ENCODE measurements around the gene PPP2R5A. TPM values are rescaled to one million over a fixed set of nuclear protein-coding genes. Genes with fewer than 3 reads are reported as not detected.

The PPP2R5A gene
- total RNA-seq, 2 donors from 2014 or later = 28.1 to 33.1 TPM

GRCh38 chr1:212401838-212402582 lies 116.8 kb downstream of the PPP2R5A start:
- peak overlapping the region in 1 of 2 donors; percentile 18 for H3K27ac Mint-ChIP-seq
- peaks cover 34 to 45% of the 10 kb centered on the region in 2 donors for H3K36me3 Mint-ChIP-seq
- DNase-seq (ENCODE audit: low spot score in 2 of 2) = no peak
- no peak for ATAC-seq
- H3K9me3 Mint-ChIP-seq = peaks cover 0 to 8% of the 10 kb centered on the region in 2 donors

GRCh38 chr1:212402666-212403321 lies 117.6 kb downstream of the PPP2R5A start:
- Mint-ChIP-seq H3K9me3 (no peaks in the 10 kb centered on the region), H3K36me3 (peaks cover 32 to 38% of the 10 kb centered on the region in 2 donors), H3K27ac (peak overlapping the region in 1 of 2 donors; percentile 18)
- DNase-seq (ENCODE audit: low spot score in 2 of 2) = no peak
- no peak for ATAC-seq

GRCh38 chr1:212410231-212410820 lies 125.1 kb downstream of the PPP2R5A start:
- DNase-seq (ENCODE audit: low spot score in 2 of 2) (no peak), ATAC-seq (no peak)
- peaks cover 24 to 35% of the 10 kb centered on the region in 2 donors for H3K36me3 Mint-ChIP-seq
- H3K9me3 Mint-ChIP-seq = no peaks in the 10 kb centered on the region
- no peak overlapping the region for H3K27ac Mint-ChIP-seq

Other genes starting within 250 kb of the PPP2R5A start
- gene INTS7, start 249.9 kb upstream of the PPP2R5A start, total RNA-seq = 10 to 100 TPM; 27.6 to 28.7 TPM
- gene DTL, start 249.7 kb upstream of the PPP2R5A start, total RNA-seq = 100 to 1,000 TPM in 1 of 2 donors, 10 to 100 TPM in 1; 82.2 to 111 TPM
- gene PACC1, start 129.5 kb downstream of the PPP2R5A start, total RNA-seq = 10 to 100 TPM; 10.1 to 16.9 TPM
- gene NENF, start 147.5 kb downstream of the PPP2R5A start, total RNA-seq = 10 to 100 TPM; 34.9 to 35.7 TPM

Measured in activated naive CD4-positive, alpha-beta T cell treated with anti-CD3 and anti-CD28 coated beads, Interleukin-2, amount 50 U/mL, for 72 hours (primary cell).